Measurements from ENCODE around the gene CIRBP.
A peak's percentile ranks its signal among the peaks of the same experiment; 100 is the strongest.

Gene CIRBP

GRCh38 chr19:1243768-1244692 is 25.1 kb upstream of the CIRBP start:
- DNase-seq: peak in 57 of 58 donors; percentile 34 to 92 (median 78)

GRCh38 chr19:1244693-1245451 is 24.3 kb upstream of the CIRBP start:
- peak in 24 of 58 donors; percentile 15 to 64 (median 38) for DNase-seq

GRCh38 chr19:1245494-1246264 is 23.5 kb upstream of the CIRBP start:
- no peak for DNase-seq

GRCh38 chr19:1246265-1247087 is 22.7 kb upstream of the CIRBP start:
- peak in 2 of 58 donors; percentile 11 to 25 for DNase-seq

- DNase-seq: no peak
Observed at GRCh38 chr19:1247748-1248138, 21.4 kb upstream of the CIRBP start.

- peak in 47 of 58 donors; percentile 31 to 89 (median 69) for DNase-seq
Observed at GRCh38 chr19:1248139-1248785, 20.9 kb upstream of the CIRBP start, which contains the start of gene MIDN. TSS of gene MIDN (plus strand) at chr19:1248583. CDS start at chr19:1250297, 1,714 bp downstream.

GRCh38 chr19:1248786-1249297 is 20.3 kb upstream of the CIRBP start:
- peak in 52 of 58 donors; percentile 39 to 91 (median 76) for DNase-seq

- DNase-seq: peak; percentile 41 to 95 (median 89)
Observed at GRCh38 chr19:1249298-1249989, 19.7 kb upstream of the CIRBP start.

- DNase-seq: no peak
Observed at GRCh38 chr19:1249990-1250436, 19.1 kb upstream of the CIRBP start.

- peak in 46 of 58 donors; percentile 11 to 76 (median 56) for DNase-seq
Observed at GRCh38 chr19:1250437-1251260, 18.5 kb upstream of the CIRBP start.

- DNase-seq: peak in 50 of 58 donors; percentile 24 to 80 (median 58)
Observed at GRCh38 chr19:1251330-1252220, 17.6 kb upstream of the CIRBP start.

GRCh38 chr19:1252221-1252820 is 16.8 kb upstream of the CIRBP start:
- peak in 54 of 58 donors; percentile 56 to 98 (median 85) for DNase-seq

- DNase-seq: peak in 57 of 58 donors; percentile 52 to 98 (median 88)
Observed at GRCh38 chr19:1252821-1253513, 16.2 kb upstream of the CIRBP start.

GRCh38 chr19:1253514-1254080 is 15.5 kb upstream of the CIRBP start:
- no peak for DNase-seq

GRCh38 chr19:1254081-1254527 is 15.0 kb upstream of the CIRBP start:
- peak in 34 of 58 donors; percentile 9 to 81 (median 53) for DNase-seq
